Esophagus squamous epithelium (tissue), 5 donors: ENCODE measurements around the gene KLF16. TPM values are rescaled to one million over a fixed set of nuclear protein-coding genes. Genes with fewer than 3 reads are reported as not detected.

Source experiments
- DNase-seq: peaks from one replicate; lab custom pipeline; 2025; lab: John Stamatoyannopoulos, UW
- H3K27ac ChIP-seq, 4 donors: fragments of 200-600 bp; sonication (generic); one replicate each; pipeline ENCODE4 v1.5.1; 2016 to 2019; ENCODE audit warnings: mild to moderate bottlenecking in 1 of 4
- H3K27me3 ChIP-seq, 4 donors: fragments of 200-600 bp; sonication (generic); 1 replicate in 3 of 4; 2 replicates in 1 of 4; pipeline versions ENCODE4 v1.5.1 to v1.6.0; 2017 to 2021; ENCODE audit warnings: antibody characterized with exemption in 1 of 4
- H3K36me3 ChIP-seq, 3 donors: fragments of 200-600 bp; sonication (generic); one replicate each; pipeline ENCODE4 v1.5.1; 2016 to 2019
- H3K4me1 ChIP-seq, 3 donors: fragments of 200-600 bp; sonication (generic); one replicate each; pipeline ENCODE4 v1.5.1; 2017 to 2019
- H3K4me3 ChIP-seq, 4 donors: fragments of 200-600 bp; sonication (generic); 1 replicate in 3 of 4; 2 replicates in 1 of 4; pipeline ENCODE4 v1.5.1; 2016 to 2019; ENCODE audit warnings: mild to moderate bottlenecking in 2 of 4, moderate library complexity in 1 of 4
- H3K9me3 ChIP-seq, 3 donors: fragments of 200-600 bp; sonication (generic); one replicate each; pipeline ENCODE4 v1.5.1; 2016 to 2019
- CTCF ChIP-seq, 6 experiments: fragments of 450-650 bp in 4 of 6; fragments of 200-600 bp in 2 of 6; sonication (generic) in 2 of 6; IDR thresholded peaks; one replicate each; pipeline ENCODE4 v1.5.1; 2016 to 2019; ENCODE audit warnings: antibody characterized with exemption in 6 of 6, mild to moderate bottlenecking in 4 of 6, moderate library complexity in 4 of 6
- POLR2A ChIP-seq, 4 donors: fragments of 450-650 bp; IDR thresholded peaks; one replicate each; pipeline ENCODE4 v1.6.1; 2017; ENCODE audit warnings: antibody characterized with exemption in 4 of 4, mild to moderate bottlenecking in 4 of 4, moderate library complexity in 3 of 4
- WGBS, 2 donors: methylation state at CpG; one replicate each; pipeline ENCODE4 v1.1.5; 2018; 5-methylcytosine and 5-hydroxymethylcytosine counted together
- intact Hi-C: fragments of 100-400 bp; cut with DNase I; formaldehyde crosslinking; loops from one replicate; pipeline ENCODE4 v1.15.0; 2022
- total RNA-seq, 4 donors: library from RNA; depleted of rRNA; stranded (reverse); fragments of >200 nt; gene quantifications; one replicate each; pipeline ENCODE4 v1.1.0, GENCODE V29; 2016
- donor health status: DM: yes; HTN: yes; CAD: no.

KLF16 gene
- total RNA-seq, 4 donors from 2014 or later: 8.3 to 13.5 (median 9.1) TPM

DNA sequence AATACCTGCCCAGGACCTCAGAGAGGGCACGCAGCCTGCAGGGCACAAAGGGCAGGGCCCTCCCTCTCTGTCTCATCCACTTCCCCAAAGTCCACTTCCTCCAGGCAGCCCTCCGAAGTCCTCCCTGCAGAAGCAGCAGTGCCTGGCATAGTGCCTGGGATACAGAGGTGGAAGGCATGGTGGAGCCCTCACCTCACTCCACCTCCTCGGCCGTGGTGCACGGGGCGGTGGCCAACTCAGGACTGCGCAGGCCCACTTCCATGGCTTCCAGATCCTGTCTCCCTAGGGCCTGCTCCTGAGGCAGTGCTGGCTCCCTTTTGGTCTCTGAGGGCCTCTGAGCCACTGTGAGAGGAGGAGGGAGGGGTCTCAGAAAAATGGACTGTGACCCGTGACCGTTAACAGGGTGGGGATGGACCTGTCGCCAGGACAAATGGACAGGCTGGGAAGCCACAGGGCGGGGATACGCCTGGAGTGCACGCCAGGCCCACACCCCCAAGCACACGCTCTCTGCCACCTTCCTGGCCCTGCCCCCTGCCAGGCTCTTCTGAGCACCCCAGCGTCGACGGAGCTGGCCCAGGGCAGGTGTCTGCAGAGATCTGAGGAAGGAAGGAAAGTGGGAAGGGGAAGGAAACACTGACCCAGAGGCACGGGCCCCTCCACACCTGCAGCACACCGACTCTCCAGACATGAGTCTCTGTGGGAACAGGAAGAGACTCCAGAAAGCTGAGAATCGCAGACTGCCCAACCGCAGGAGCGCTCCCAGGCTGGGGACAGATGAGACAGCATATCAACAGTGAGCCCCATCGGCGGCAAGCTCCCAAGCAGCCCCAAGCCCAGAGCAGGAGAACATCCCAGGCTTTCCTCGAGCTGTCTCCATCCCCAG is 23.5 kb downstream of the KLF16 start:
- intact Hi-C loops: no loop called here
- Histone ChIP-seq H3K4me3 (no peak overlapping the region), H3K36me3 (peaks cover 0 to 35% (median 7%) of the 10 kb centered on the region in 3 donors), H3K9me3 (no peaks in the 10 kb centered on the region), H3K27me3 (no peaks in the 10 kb centered on the region), H3K27ac (peak overlapping the region in 3 of 4 donors; percentile 35 to 64 (median 47)), H3K4me1 (peaks cover 51 to 98% (median 57%) of the 10 kb centered on the region in 3 donors)
- TF ChIP-seq CTCF (IDR thresholded peaks at IDR 0.05) (no peak), POLR2A (IDR thresholded peaks at IDR 0.05) (no peak)
- WGBS, 2 donors: 74% methylated on average over 7 to 10 of the region's 25 CpGs
- no peak for DNase-seq

- WGBS, 2 donors: 21 to 39% methylated on average over 5 to 7 of the region's 23 CpGs
- Histone ChIP-seq H3K4me3 (peak overlapping the region in 1 of 4 donors; percentile 14), H3K4me1 (peaks cover 28 to 82% (median 34%) of the 10 kb centered on the region in 3 donors), H3K27ac (peak overlapping the region in 1 of 4 donors; percentile 46), H3K36me3 (peaks cover 0 to 33% (median 7%) of the 10 kb centered on the region in 3 donors), H3K27me3 (no peaks in the 10 kb centered on the region), H3K9me3 (no peaks in the 10 kb centered on the region)
- TF ChIP-seq POLR2A (IDR thresholded peaks at IDR 0.05) (no peak), CTCF (IDR thresholded peaks at IDR 0.05) (peak; percentile 78 to 89 (median 84))
- intact Hi-C loops: no loop called here
- DNase-seq: no peak
Measured at GRCh38 chr19:1837625-1838105, 25.7 kb downstream of the KLF16 start.

DNA sequence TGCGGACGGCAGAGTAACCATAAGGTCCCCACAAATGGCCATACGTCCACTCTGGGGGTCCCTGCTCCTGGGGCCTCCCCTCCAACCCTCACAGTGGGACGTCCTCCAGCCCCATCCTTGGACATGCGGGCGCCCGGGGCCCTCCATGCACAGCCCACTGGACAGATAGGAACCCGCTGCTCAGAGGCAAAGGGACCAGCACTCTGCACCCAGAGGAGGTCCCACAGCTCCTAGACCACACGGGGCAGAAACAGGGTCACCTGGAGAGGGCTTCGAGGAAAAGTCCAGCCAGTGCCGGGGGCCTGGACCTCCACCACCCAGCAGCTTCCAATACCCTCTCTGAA is 26.2 kb downstream of the KLF16 start:
- DNase-seq: no peak
- H3K4me1 ChIP-seq: peaks cover 24 to 79% (median 30%) of the 10 kb centered on the region in 3 donors
- 100% methylated on average over 2 of the region's 11 CpGs; no CpG with 5 or more reads in 1 of the 2 donors for WGBS, 2 donors
- H3K4me3 ChIP-seq: peak overlapping the region in 1 of 4 donors; percentile 14
- intact Hi-C loops: no loop called here
- H3K27ac ChIP-seq: no peak overlapping the region
- H3K27me3 ChIP-seq: no peaks in the 10 kb centered on the region
- TF ChIP-seq POLR2A (IDR thresholded peaks at IDR 0.05) (no peak), CTCF (IDR thresholded peaks at IDR 0.05) (no peak)
- H3K9me3 ChIP-seq: no peaks in the 10 kb centered on the region
- peaks cover 0 to 35% (median 7%) of the 10 kb centered on the region in 3 donors for H3K36me3 ChIP-seq

DNA sequence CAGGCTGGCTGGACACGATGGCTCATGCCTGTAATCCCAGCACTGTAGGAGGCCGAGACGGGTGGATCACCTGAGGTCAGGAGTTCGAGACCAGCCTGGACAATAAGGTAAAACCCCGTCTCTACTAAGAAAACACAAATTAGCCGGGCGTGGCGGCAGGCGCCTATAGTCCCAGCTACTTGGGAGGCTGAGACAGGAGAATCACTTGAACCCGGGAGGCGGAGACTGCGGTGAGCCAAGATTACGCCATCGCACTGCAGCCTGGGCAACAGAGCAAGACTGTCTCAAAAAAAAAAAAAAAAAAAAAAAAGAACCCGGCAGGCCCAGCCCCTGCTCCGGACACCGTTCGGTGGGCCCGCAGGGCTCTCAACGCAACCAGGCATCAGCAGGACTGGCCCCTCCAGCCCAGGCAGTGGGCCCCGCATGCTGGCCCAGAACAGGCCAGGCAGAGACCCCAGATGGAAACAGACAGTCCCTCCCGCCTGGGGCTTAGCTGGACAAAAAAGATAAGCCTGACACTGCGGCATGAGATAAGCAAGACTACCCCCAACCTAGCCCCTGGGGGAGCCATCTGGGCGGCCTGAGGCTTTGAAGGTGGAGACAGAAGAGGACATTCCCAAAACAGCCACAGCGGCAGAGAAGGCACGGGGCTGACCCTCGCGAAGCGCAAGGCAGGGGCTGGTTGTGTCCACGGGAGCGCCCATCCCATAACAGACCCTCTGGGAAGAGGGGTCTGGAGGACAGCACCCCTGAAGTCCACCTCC is 26.7 kb downstream of the KLF16 start:
- no peaks in the 10 kb centered on the region for H3K9me3 ChIP-seq
- TF ChIP-seq CTCF (IDR thresholded peaks at IDR 0.05): no peak
- no peak for TF ChIP-seq POLR2A (IDR thresholded peaks at IDR 0.05)
- DNase-seq: no peak
- peaks cover 0 to 40% (median 7%) of the 10 kb centered on the region in 3 donors for H3K36me3 ChIP-seq
- no peak overlapping the region for H3K27ac ChIP-seq
- WGBS, 2 donors: 81 to 93% methylated on average over 14 to 27 of the region's 31 CpGs
- no peaks in the 10 kb centered on the region for H3K27me3 ChIP-seq
- peaks cover 21 to 79% (median 24%) of the 10 kb centered on the region in 3 donors for H3K4me1 ChIP-seq
- intact Hi-C loops: no loop called here
- H3K4me3 ChIP-seq: no peak overlapping the region
